ENCODE data around the gene SMIM15.

The SMIM15 gene

GRCh38 chr5:61176631-61177030 lies 14.4 kb upstream of the SMIM15 start:
- Histone ChIP-seq H3K27ac (replicated peaks) (no peak overlapping the region), H3K4me3 (replicated peaks; ENCODE audit: insufficient read depth, low read length) (no peak overlapping the region), H3K27me3 (ENCODE audit: insufficient read depth, poor library complexity, severe bottlenecking) (no peaks in the 10 kb centered on the region)
- no peak for DNase-seq (ENCODE audit: low read depth in 1 of 2, low spot score in 1 of 2)
- TF ChIP-seq GABPA (IDR thresholded peaks at IDR 0.05; ENCODE audit: low read depth), result no peak
- no peak for TF ChIP-seq POLR2AphosphoS5 (IDR thresholded peaks at IDR 0.05; ENCODE audit: low read depth)
- TF ChIP-seq SPI1 (IDR thresholded peaks at IDR 0.05; ENCODE audit: borderline replicate concordance, low read depth), result no peak
- no peak for TF ChIP-seq CTCF (IDR thresholded peaks at IDR 0.05; ENCODE audit: insufficient read depth, low read length)
- no peak for TF ChIP-seq REST (IDR thresholded peaks at IDR 0.05; ENCODE audit: insufficient replicate concordance, low read depth)

- no peaks in the 10 kb centered on the region for H3K27me3 ChIP-seq (ENCODE audit: insufficient read depth, poor library complexity, severe bottlenecking)
- TF ChIP-seq POLR2AphosphoS5 (IDR thresholded peaks at IDR 0.05; ENCODE audit: low read depth) (no peak), SPI1 (IDR thresholded peaks at IDR 0.05; ENCODE audit: borderline replicate concordance, low read depth) (no peak), REST (IDR thresholded peaks at IDR 0.05; ENCODE audit: insufficient replicate concordance, low read depth) (no peak), GABPA (IDR thresholded peaks at IDR 0.05; ENCODE audit: low read depth) (no peak), CTCF (IDR thresholded peaks at IDR 0.05; ENCODE audit: insufficient read depth, low read length) (no peak)
- no peak overlapping the region for H3K4me3 ChIP-seq (replicated peaks; ENCODE audit: insufficient read depth, low read length)
- no peak for DNase-seq (ENCODE audit: low read depth in 1 of 2, low spot score in 1 of 2)
- no peak overlapping the region for H3K27ac ChIP-seq (replicated peaks)
Measured at GRCh38 chr5:61171479-61171878, 9.2 kb upstream of the SMIM15 start.

- no peak overlapping the region for H3K4me3 ChIP-seq (replicated peaks; ENCODE audit: insufficient read depth, low read length)
- TF ChIP-seq REST (IDR thresholded peaks at IDR 0.05; ENCODE audit: insufficient replicate concordance, low read depth) (no peak), CTCF (IDR thresholded peaks at IDR 0.05; ENCODE audit: insufficient read depth, low read length) (no peak)
- DNase-seq (ENCODE audit: low read depth in 1 of 2, low spot score in 1 of 2), result no peak
- no peaks in the 10 kb centered on the region for H3K27me3 ChIP-seq (ENCODE audit: insufficient read depth, poor library complexity, severe bottlenecking)
- H3K27ac ChIP-seq (replicated peaks), result no peak overlapping the region
Measured at GRCh38 chr5:61168951-61169350, 6.7 kb upstream of the SMIM15 start.
